GM21390 (cell line): ENCODE data around the gene SEPTIN1.

ENCODE experiments used
- ATAC-seq: cut with Tn5 transposase; IDR thresholded peaks from one replicate; pipeline ENCODE4 v1.9.1; 2021; ENCODE audit not compliant: unreplicated experiment

SEPTIN1 gene

DNA sequence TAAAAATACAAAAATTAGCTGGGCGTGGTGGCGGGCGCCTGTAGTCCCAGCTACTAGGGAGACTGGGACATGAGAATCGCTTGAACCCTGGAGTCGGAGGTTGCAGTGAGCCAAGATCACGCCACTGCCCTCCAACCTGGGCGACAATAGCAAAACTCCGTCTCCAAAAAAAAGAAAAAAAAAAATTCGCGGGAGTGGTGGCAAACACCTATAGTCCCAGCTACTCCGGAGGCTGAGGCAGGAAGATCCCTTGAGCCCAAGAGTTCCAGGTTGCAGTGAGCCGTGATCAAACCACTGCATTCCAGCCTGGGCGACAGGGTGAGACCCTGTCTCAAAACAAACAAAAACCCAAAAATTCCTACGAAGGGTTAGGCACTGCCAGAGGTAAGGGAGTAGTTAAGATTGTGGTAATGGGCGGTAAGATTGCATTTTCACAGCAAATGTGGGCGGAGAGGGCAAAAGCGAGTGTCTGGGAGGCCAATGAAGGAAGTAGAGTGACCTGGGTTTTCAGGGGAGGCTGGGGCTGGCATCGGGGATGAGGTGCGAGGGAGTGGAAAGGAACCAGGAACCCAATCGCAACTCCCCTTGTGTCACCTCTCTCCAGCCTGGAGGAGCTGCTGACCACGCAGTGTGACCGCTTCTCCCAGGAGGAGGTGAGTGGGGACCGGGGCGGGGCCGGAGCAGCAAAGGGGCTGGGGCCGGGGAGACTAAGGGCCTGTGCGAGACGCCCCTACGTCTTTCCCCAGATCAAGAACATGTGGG, 5.1 kb downstream of the SEPTIN1 start:
- ATAC-seq: no peak

- no peak for ATAC-seq
Measured at GRCh38 chr16:30376461-30376902, 5.9 kb downstream of the SEPTIN1 start.

DNA sequence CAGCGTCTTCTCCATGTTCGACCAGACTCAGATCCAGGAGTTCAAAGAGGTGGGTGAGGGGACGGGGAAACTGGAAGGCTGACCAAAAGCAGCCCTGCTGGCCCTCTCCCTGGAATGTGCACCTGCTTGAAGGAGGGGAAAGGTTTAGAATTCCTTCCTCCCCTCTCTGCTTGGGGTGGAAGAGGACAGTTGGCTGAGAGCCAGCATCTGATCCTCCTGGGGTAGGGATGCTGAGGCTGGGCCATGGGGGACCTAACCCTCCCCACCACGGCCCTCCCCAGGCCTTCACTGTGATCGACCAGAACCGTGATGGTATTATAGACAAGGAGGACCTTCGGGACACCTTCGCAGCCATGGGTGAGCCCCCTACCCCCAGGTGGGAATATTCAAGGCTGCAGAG, 6.5 kb downstream of the SEPTIN1 start:
- ATAC-seq: no peak

- no peak for ATAC-seq
Measured at GRCh38 chr16:30374538-30374937, 7.8 kb downstream of the SEPTIN1 start, which contains the start of gene MYL11. TSS of gene MYL11 (plus strand) at chr16:30374802. CDS start at chr16:30374858, 56 bp downstream.

DNA sequence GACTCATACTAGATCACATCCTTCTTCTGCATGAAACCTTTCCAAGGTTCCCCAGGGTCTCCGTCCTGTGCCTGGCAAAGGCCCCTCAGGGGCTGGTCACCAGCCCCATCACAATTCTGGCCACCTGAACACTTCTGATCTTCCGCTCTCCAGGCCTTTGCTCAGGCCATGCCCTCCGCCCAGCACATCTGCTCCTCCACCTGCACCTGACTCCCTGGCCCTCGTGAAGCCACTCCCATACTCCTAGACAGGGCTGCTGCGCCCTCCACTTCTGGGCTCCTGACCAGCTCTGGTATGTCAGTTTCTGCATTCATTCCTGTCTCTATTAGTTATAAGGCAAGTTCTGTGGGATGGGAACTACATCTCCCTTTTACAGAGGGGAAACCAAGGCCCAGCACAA, 9.6 kb downstream of the SEPTIN1 start:
- ATAC-seq: no peak

DNA sequence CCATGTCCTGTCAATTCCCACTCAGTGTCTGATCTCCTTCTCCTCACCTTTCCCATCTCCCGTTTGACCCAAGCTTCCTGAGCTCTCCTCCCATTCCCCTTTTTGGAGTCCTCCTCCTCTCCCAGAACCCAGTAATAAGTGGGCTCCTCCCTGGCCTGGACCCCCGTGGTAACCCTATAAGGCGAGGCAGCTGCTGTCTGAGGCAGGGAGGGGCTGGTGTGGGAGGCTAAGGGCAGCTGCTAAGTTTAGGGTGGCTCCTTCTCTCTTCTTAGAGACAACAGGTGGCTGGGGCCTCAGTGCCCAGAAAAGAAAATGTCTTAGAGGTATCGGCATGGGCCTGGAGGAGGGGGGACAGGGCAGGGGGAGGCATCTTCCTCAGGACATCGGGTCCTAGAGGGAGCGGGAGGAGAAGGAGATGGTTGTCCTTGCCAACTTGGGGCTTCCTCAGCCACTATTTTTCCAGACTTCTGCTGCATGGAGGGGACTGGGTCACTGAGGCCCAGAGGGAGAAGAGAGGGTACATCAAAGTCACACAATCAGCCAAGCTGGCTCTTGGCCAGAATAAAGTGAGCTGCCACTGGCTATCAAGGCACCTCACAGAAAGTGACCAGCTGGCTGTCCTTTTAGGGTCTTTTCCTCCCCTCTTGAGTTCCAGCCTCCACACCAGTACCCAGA, 10.2 kb downstream of the SEPTIN1 start:
- ATAC-seq: no peak

DNA sequence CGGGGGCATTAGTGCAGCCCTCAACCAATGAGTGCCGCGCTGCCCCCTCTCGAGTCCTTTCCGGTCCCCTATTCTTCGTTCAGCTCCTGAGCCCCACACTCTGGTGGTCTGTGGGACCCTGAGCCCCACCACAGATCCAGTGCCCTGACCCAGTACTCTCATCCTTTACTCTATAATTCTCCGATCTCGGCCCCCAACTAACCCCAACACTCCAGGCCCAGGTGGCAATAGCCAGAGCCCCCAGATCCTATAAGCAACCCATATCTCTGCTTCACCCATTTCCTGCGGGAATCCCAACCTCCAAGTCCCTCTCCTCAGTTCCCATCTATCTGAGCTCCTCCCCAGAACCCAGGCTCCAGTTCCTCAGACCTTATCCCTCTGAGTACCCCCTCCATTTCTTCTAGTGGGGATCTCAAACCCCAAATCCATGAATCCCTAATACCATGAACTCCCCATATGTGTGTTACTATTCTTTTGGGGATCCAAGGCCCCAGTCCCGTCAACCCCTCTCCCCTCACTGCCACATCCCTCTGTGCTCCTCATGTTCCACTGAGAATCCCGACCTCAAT, 11.0 kb downstream of the SEPTIN1 start:
- no peak for ATAC-seq

GRCh38 chr16:30370456-30371247, 11.7 kb downstream of the SEPTIN1 start, which contains the start of gene TBC1D10B:
TSS of gene TBC1D10B (minus strand) at chr16:30370494. CDS start at chr16:30370183, 311 bp downstream.
- ATAC-seq: peak; percentile 74

DNA sequence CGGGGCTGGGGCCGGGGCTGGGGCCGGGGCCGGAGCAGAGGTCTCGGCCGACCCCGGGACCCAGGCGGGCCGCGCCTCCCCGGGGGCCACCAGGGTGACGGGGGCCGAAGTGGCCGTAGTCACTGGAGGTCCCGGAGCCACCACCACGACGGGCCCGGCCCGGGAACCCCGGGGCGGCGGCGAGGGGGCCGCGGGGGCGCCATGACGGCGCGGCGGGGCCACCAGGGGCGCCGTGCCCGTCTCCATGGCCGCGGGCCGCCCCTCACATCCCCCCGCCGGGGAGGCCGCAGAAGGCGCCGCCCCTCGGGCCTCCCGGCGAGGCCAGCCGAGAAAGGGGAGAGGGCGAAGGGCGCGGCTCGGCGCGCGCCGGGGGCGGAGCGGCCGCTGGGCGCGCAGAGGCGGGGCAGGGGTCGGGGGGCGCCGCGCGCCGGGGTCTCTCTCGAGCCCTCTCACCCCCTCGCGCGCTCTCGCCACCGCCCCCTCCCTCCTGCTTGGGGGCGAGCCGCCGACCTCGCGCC, 12.4 kb downstream of the SEPTIN1 start:
- peak; percentile 8 for ATAC-seq

DNA sequence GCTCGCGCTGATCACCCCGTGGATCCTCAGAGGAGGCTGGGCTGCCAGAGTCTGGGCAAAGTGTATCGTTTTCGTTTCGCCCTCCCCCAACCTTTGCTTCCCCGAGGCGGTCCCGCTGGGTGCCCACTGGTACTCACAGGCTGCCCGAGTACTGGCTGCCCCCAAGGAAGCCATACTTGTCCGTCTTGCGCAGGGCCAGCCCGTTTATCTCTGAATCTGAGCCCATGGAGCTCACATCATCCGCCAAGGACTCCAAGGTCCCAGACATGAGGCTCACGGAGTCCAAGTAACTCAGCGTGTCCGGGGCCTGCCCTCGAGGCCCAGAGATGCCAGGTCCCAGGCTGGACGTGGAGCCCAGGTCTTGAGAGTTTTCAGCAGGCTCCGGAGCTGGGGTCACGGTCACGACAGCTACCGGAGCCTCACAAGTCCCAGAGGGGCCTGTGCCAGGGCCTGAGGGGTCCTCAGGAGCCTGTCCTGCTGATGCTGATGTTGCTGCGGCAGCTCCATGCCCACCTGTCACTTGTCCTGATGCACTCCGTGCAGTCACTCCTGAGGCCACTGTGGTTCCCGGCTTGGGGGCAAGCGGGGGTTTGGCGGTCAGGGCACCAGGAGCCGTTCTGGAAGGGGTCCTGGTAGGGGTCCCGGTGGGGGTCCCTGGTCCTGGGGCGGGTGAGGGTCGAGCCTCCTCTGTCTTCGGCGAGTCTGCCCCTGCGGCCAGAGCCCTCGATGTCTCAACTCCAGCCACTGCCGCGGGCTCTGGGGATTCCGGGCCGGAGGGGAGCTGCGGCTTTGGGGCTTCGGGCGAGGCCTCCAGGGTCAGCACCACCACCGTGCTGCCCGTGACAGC, 13.0 kb downstream of the SEPTIN1 start:
- ATAC-seq: no peak

DNA sequence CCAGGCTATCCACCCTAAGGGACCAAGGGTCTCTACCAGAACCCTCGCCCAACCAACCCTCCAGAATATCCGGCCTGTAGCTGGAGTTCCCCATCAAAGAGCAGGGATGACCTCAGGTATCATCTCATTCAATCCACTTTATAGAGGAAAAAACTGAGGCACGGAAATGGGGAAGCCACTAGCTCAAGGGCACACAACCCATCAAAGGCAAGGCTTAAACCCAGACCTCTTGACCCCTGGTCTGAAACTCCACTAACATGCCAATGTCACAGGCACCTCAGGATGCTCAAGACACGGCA, 13.6 kb downstream of the SEPTIN1 start:
- ATAC-seq: no peak

DNA sequence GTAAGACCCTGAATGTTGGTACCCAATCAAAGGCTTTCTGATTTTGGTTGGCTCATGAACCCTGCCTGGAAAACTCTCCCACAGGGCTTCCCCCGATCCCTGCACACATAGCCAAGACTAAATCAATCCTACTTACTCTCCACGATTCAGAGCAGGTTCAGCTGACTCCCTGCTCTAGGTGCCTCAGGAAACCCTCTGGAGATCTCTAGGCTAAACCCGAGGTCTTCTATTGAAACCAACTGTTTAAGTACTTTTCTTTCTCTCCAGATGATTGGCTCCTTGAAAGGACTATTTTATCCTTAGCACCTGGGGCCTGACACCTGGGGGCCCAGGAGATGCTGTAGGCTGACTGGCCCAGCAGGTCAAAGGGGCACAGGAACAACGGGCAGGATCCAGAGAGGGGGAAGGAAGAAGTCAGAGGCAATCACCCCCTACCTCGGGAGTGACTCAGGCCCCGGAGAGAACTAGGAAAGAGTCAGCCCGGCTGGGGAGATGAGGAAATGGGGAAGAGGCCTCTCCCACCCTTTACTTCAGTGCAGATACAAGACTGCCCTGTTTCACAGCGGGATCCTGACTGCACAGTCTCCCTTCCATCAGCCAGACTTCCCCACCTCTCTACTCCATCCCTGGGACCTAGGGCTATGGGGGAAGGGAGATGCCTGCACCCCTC, 14.1 kb downstream of the SEPTIN1 start:
- no peak for ATAC-seq

DNA sequence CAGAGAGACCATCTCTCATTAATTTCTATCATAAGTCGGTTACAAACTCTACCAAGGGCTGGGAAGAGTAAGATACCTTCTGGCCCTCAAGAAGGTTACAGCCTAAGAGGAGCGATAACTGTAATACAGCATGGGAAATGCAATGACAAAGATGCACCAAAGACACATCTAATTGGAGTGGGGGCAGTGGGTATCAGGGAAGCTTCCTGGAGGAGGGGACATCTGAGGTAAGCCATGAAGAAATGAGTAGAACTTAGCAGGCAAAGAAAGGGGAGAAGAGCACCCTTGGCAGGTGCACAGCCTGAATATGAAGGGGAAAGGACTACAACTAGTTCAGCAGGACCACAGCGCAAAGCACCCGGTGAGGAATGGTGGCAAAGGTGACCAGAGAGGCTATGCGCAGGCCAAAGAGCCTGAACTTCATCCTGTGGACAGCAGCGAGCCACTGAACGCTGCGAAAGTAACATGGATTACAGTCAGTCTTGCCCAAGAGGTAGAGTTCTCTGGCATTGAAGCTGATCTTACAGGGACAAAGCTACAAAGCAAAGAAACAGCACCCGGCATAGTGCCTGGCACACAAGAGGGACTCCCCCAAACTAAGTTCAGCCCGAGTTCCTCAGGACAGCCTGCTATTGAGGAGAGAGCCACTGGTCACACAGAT, 14.9 kb downstream of the SEPTIN1 start:
- ATAC-seq: no peak

- ATAC-seq: no peak
Measured at GRCh38 chr16:30366511-30366910, 15.8 kb downstream of the SEPTIN1 start.

DNA sequence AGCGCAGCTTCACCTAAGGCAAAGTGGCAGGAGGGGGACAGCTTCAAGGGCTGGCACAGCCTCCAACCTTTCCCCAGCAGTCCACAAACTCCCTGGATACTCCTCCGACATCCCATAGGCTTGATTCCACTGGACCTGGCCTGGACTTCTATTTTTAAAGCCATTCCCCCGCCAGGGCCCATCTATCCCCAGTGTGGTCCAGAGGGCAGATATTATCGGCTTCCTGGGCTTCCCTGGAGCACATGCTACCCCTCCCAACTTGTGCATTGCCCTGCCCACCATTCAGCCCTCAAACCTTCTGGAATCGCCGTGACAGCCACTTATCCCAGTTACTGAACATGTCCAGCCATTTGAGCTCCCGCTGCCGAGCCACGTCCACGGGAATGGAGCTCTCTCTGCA, 17.2 kb downstream of the SEPTIN1 start:
- ATAC-seq: no peak

DNA sequence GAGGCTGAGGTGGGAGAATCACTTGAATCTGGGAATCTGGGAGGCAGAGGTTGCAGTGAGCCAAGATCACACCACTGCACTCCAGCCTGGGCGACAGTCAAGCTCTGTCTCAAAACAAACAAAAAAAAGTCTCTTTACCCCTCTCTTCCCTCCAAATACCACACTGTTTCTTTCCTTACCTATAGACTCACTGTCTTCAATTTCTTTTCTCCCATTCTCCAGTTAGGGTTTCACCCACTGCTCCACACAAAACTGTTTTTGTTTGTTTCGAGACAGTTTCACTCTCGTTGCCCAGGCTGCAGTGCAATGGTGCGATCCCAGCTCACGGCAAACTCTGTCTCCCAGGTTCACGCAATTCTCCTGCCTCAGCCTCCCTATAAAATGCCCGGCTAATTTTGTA, 21.2 kb downstream of the SEPTIN1 start:
- no peak for ATAC-seq

DNA sequence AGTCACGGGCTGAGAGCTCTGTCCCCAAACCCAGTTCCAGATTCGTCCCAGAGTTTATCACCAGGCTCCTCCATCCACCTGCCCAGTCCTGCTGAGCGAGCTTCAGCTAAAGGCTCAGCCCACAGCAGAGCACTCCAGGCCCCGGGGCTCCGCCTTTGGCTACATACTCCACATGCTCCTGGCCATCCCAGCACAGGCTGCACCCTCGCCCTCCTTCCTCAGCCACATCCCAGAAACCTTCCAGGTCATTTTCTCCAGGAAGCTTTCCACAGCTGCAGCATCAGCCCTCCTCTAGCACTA, 22.5 kb downstream of the SEPTIN1 start:
- ATAC-seq: no peak

DNA sequence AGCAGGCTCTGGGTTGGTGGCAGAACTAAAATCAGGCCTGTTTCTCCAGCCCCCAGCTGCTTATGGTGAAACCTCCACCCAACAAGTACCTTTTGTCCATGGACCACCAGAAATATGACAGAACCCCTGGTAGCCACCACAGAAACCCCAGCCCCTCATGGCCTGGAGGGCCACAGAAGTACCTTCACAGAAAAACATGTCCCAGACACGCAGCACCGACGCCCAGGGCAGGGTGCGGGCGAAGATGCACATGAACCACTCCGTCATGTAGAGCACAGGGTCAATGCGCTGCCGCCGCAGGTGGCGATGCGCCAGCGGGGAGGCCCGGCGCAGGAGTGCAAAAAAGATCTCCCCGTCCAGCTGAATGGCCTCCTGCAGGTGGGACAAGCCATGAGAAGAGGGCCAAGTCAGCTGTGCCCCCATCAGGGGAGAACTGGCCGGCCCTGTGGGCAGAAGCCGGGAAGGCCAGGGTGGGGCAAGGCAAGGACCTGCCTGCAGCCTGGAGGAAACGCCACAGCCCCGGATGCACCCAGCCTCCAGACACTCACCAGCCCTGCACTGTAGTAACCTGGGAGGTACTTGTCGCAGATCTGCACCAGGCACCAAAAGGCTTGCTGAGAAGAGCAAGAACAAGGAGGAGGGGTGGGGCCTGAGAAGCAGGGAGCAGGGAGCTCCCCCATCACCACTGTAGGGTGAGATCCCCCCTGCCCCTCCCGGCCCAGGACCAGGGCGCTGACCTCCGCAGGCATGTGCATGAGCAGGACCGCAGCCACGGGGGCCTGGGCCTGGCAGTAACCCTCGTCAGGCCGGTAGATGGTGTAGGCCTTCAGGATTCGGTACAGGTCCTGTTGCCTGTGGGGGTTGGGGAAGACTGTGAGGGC, 23.1 kb downstream of the SEPTIN1 start:
- no peak for ATAC-seq

GRCh38 chr16:30358577-30358936, 23.8 kb downstream of the SEPTIN1 start:
- no peak for ATAC-seq
